H9 (cell line): ENCODE data around the gene PKNOX2. TPM values are rescaled to one million over a fixed set of nuclear protein-coding genes. Genes with fewer than 3 reads are reported as not detected.

ENCODE experiments used
- DNase-seq: peaks from one replicate; pipeline ENCODE4 v3.0.0-alpha.2; 2017
- H2AFZ ChIP-seq: one replicate; pipeline ENCODE4 v1.6.1; 2013; ENCODE audit warnings: mild to moderate bottlenecking, low read length, control low read depth, moderate library complexity
- H2AK5ac ChIP-seq: 2 replicates; pipeline ENCODE4 v1.6.1; 2013; ENCODE audit warnings: low read length, control low read depth, mixed read lengths; ENCODE audit not compliant: insufficient read length
- H2BK120ac ChIP-seq: one replicate; pipeline ENCODE4 v1.6.1; 2013; ENCODE audit warnings: low read depth, mild to moderate bottlenecking, low read length, control low read depth, inconsistent platforms; ENCODE audit not compliant: poor library complexity, severe bottlenecking
- H2BK12ac ChIP-seq: 2 replicates; pipeline ENCODE4 v1.6.1; 2013; ENCODE audit warnings: low read length, control low read depth, mixed read lengths, low read depth; ENCODE audit not compliant: insufficient read length
- H2BK15ac ChIP-seq: 2 replicates; pipeline ENCODE4 v1.6.1; 2013; ENCODE audit warnings: low read depth, low read length, control low read depth
- H2BK20ac ChIP-seq: one replicate; pipeline ENCODE4 v1.6.1; 2013; ENCODE audit warnings: low read depth, mild to moderate bottlenecking, low read length, control low read depth, inconsistent platforms; ENCODE audit not compliant: poor library complexity, severe bottlenecking
- H2BK5ac ChIP-seq: 2 replicates; pipeline ENCODE4 v1.6.1; 2013; ENCODE audit warnings: low read length, control low read depth, mixed read lengths; ENCODE audit not compliant: insufficient read length
- H3K14ac ChIP-seq: 2 replicates; pipeline ENCODE4 v1.6.1; 2013; ENCODE audit warnings: low read length, control low read depth; ENCODE audit not compliant: insufficient read depth
- H3K18ac ChIP-seq: 2 replicates; pipeline ENCODE4 v1.6.1; 2013; ENCODE audit warnings: low read depth, mild to moderate bottlenecking, mixed read lengths, low read length, control low read depth; ENCODE audit not compliant: insufficient read length
- H3K23ac ChIP-seq: 2 replicates; pipeline ENCODE4 v1.6.1; 2013; ENCODE audit warnings: low read length, control low read depth, mixed read lengths, low read depth; ENCODE audit not compliant: insufficient read length
- H3K23me2 ChIP-seq: 2 replicates; pipeline ENCODE4 v1.6.1; 2013; ENCODE audit warnings: low read depth, mild to moderate bottlenecking, mixed read lengths, low read length, control low read depth; ENCODE audit not compliant: insufficient read length, poor library complexity, severe bottlenecking
- H3K27ac ChIP-seq: 2 replicates; pipeline ENCODE4 v1.5.1; 2013; ENCODE audit warnings: low read length, control low read depth, mixed read lengths, low read depth; ENCODE audit not compliant: insufficient read length
- H3K27me3 ChIP-seq: 2 replicates; pipeline ENCODE4 v1.6.1; 2013; ENCODE audit warnings: low read length, control low read depth, inconsistent platforms; ENCODE audit not compliant: insufficient read depth
- H3K4ac ChIP-seq: 2 replicates; pipeline ENCODE4 v1.6.1; 2013; ENCODE audit warnings: low read depth, mild to moderate bottlenecking, control low read depth, inconsistent platforms, low read length, moderate library complexity
- H3K4me1 ChIP-seq: 2 replicates; pipeline ENCODE4 v1.6.1; 2013; ENCODE audit warnings: low read length, control low read depth, inconsistent platforms; ENCODE audit not compliant: insufficient read depth
- H3K4me2 ChIP-seq: 2 replicates; pipeline ENCODE4 v1.6.1; 2013; ENCODE audit warnings: low read length, control low read depth, mixed read lengths; ENCODE audit not compliant: insufficient read length, insufficient read depth
- H3K56ac ChIP-seq: 2 replicates; pipeline ENCODE4 v1.6.1; 2013; ENCODE audit warnings: low read depth, mild to moderate bottlenecking, mixed read lengths, low read length, control low read depth; ENCODE audit not compliant: insufficient read length
- H3K79me1 ChIP-seq: 2 replicates; pipeline ENCODE4 v1.6.1; 2013; ENCODE audit warnings: low read depth, mild to moderate bottlenecking, moderate library complexity, low read length, control low read depth, inconsistent platforms; ENCODE audit not compliant: insufficient read depth, poor library complexity, severe bottlenecking
- H3K79me2 ChIP-seq: 2 replicates; pipeline ENCODE4 v1.6.1; 2013; ENCODE audit warnings: low read length, control low read depth, inconsistent platforms; ENCODE audit not compliant: insufficient read depth
- H3K9ac ChIP-seq: 2 replicates; pipeline ENCODE4 v1.6.1; 2013; ENCODE audit warnings: low read length, control low read depth, mixed read lengths; ENCODE audit not compliant: insufficient read length; ENCODE audit errors: extremely low read depth
- H3K9me3 ChIP-seq: one replicate; pipeline ENCODE4 v1.6.1; 2013; ENCODE audit warnings: low read depth, low read length, inconsistent platforms; ENCODE audit not compliant: control insufficient read depth
- H3T11ph ChIP-seq: one replicate; pipeline ENCODE4 v1.6.1; 2013; ENCODE audit warnings: mild to moderate bottlenecking, low read length, control low read depth, inconsistent platforms
- H4K20me1 ChIP-seq: one replicate; pipeline ENCODE4 v1.6.1; 2013; ENCODE audit not compliant: control insufficient read depth, insufficient read length, insufficient read depth
- H4K5ac ChIP-seq: 2 replicates; pipeline ENCODE4 v1.6.1; 2013; ENCODE audit warnings: low read depth, mild to moderate bottlenecking, mixed read lengths, low read length, control low read depth; ENCODE audit not compliant: insufficient read length
- H4K8ac ChIP-seq: replicated peaks from 2 replicates; pipeline ENCODE4 v1.6.1; 2013; ENCODE audit warnings: low read length, control low read depth, mixed read lengths, low read depth; ENCODE audit not compliant: insufficient read length
- H4K91ac ChIP-seq: 2 replicates; pipeline ENCODE4 v1.6.1; 2013; ENCODE audit warnings: low read depth, mild to moderate bottlenecking, moderate library complexity, mixed read lengths, low read length, control low read depth; ENCODE audit not compliant: insufficient read length
- H3K27ac Mint-ChIP-seq, 3 experiments: 2 replicates in 2 of 3; 3 replicates in 1 of 3; pipeline ENCODE4 v1.8.0; 2020 to 2021; ENCODE audit warnings: mixed read lengths in 3 of 3, mild to moderate bottlenecking in 1 of 3, moderate library complexity in 1 of 3
- H3K27me3 Mint-ChIP-seq: 2 replicates; pipeline ENCODE4 v1.8.0; 2021; ENCODE audit warnings: low read depth, mild to moderate bottlenecking, moderate library complexity, mixed read lengths
- H3K36me3 Mint-ChIP-seq, 3 experiments: 2 replicates in 2 of 3; 3 replicates in 1 of 3; pipeline ENCODE4 v1.8.0; 2020 to 2021; ENCODE audit warnings: low read depth in 3 of 3, mixed read lengths in 3 of 3; ENCODE audit not compliant: insufficient read depth in 1 of 3
- H3K4me1 Mint-ChIP-seq, 2 experiments: 2 replicates each; pipeline ENCODE4 v1.8.0; 2020; ENCODE audit warnings: mixed read lengths in 2 of 2
- H3K4me3 Mint-ChIP-seq, 2 experiments: 2 replicates in 1 of 2; 3 replicates in 1 of 2; pipeline ENCODE4 v1.8.0; 2020 to 2021; ENCODE audit warnings: mild to moderate bottlenecking in 2 of 2, mixed read lengths in 2 of 2, moderate library complexity in 1 of 2
- H3K9me3 Mint-ChIP-seq, 2 experiments: 2 replicates in 1 of 2; 3 replicates in 1 of 2; pipeline ENCODE4 v1.8.0; 2020; ENCODE audit warnings: mild to moderate bottlenecking in 2 of 2, mixed read lengths in 2 of 2, moderate library complexity in 1 of 2
- WGBS: extraction: QIAGEN DNeasy Blood & Tissue Kit; methylation state at CpG from one replicate; pipeline ENCODE4 v1.1.7; 2013; ENCODE audit warnings: missing lambda C conversion rate, low lambda C conversion rate, mixed read lengths; ENCODE audit not compliant: insufficient read length; ENCODE audit errors: extremely low coverage; 5-methylcytosine and 5-hydroxymethylcytosine counted together
- total RNA-seq: library from RNA; stranded (reverse); gene quantifications from 2 replicates; pipeline ENCODE4 v1.2.1, GENCODE V29; 2021
- TF ChIP-seq, protein P1 (sequence below): fragments of 200-600 bp; sonication (generic); conservative IDR thresholded peaks from 3 replicates; pipeline ENCODE4 v1.8.0; 2021; ENCODE audit warnings: antibody characterized with exemption, mild to moderate bottlenecking

Gene PKNOX2
- total RNA-seq, 1 experiment from 2014 or later: 1.3 TPM

- Histone ChIP-seq H3K23ac (no peak overlapping the region), H4K8ac (no peak overlapping the region), H3K23me2 (peaks cover 9% of the 10 kb centered on the region), H2BK15ac (no peak overlapping the region), H3K79me1 (no peaks in the 10 kb centered on the region), H3K27me3 (peaks cover 24% of the 10 kb centered on the region; the same call in 1 of the 2 replicates), H2BK20ac (no peak overlapping the region), H3K4me1 (peaks cover 5% of the 10 kb centered on the region; the same call in 1 of the 2 replicates), H2BK12ac (no peak overlapping the region), H3K14ac (no peak overlapping the region), H2BK5ac (no peak overlapping the region), H3K27ac (no peak overlapping the region), H3K4ac (no peak overlapping the region), H2BK120ac (no peak overlapping the region), H3K79me2 (no peaks in the 10 kb centered on the region), H2AK5ac (no peak overlapping the region), H4K91ac (no peak overlapping the region), H3K18ac (no peak overlapping the region), H2AFZ (no peak overlapping the region), H3K4me2 (no peak overlapping the region), H3K9me3 (no peaks in the 10 kb centered on the region), H3K56ac (no peak overlapping the region), H3T11ph (no peak overlapping the region), H3K9ac (no peak overlapping the region), H4K20me1 (no peaks in the 10 kb centered on the region), H4K5ac (no peak overlapping the region)
- H3K4me1 Mint-ChIP-seq: peaks cover 53 to 65% of the 10 kb centered on the region in 2 experiments
- H3K36me3 Mint-ChIP-seq: no peaks in the 10 kb centered on the region
- no peak overlapping the region for H3K4me3 Mint-ChIP-seq
- H3K27me3 Mint-ChIP-seq: peaks cover 92% of the 10 kb centered on the region
- TF ChIP-seq, protein P1, sequence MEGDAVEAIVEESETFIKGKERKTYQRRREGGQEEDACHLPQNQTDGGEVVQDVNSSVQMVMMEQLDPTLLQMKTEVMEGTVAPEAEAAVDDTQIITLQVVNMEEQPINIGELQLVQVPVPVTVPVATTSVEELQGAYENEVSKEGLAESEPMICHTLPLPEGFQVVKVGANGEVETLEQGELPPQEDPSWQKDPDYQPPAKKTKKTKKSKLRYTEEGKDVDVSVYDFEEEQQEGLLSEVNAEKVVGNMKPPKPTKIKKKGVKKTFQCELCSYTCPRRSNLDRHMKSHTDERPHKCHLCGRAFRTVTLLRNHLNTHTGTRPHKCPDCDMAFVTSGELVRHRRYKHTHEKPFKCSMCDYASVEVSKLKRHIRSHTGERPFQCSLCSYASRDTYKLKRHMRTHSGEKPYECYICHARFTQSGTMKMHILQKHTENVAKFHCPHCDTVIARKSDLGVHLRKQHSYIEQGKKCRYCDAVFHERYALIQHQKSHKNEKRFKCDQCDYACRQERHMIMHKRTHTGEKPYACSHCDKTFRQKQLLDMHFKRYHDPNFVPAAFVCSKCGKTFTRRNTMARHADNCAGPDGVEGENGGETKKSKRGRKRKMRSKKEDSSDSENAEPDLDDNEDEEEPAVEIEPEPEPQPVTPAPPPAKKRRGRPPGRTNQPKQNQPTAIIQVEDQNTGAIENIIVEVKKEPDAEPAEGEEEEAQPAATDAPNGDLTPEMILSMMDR: no peak
- no peak overlapping the region; a peak in 1 of 7 replicates for H3K27ac Mint-ChIP-seq
- no peak for DNase-seq
- H3K9me3 Mint-ChIP-seq: no peaks in the 10 kb centered on the region
- no CpG with 5 or more reads among the region's 4 CpGs for WGBS
These were observed 7.4 kb downstream of the PKNOX2 start for GRCh38 chr11:125171974-125172373.
